A673 (cell line): Measurements from ENCODE around the gene EML3. TPM values are rescaled to one million over a fixed set of nuclear protein-coding genes. Genes with fewer than 3 reads are reported as not detected.
"Not testable (repeated sequence)": the region's sequence is repeated elsewhere in the genome, so short reads cannot be mapped to it uniquely, and the experiment has no call there.

Source experiments
- BruUV-seq: library from RNA; stranded (reverse); fragments of 400-500 nt; replicated peaks from 2 replicates; lab custom pipeline; 2021; lab: Mats Ljungman, UMichigan
- CTCF ChIA-PET: fragments of 300-600 bp; sonication (Branson Sonifier 250); formaldehyde crosslinking; loops from one replicate; lab custom pipeline; 2022; ENCODE audit warnings: antibody characterized with exemption; lab: Charles Lee
- POLR2A ChIA-PET: fragments of 300-600 bp; sonication (Branson Sonifier 250); formaldehyde crosslinking; loops from one replicate; lab custom pipeline; 2022; ENCODE audit warnings: antibody characterized with exemption; ENCODE audit not compliant: low non-redundant PET; lab: Charles Lee
- DNase-seq: peaks from one replicate; pipeline ENCODE4 v3.0.0-alpha.2; 2015; ENCODE audit warnings: low spot score
- H3K27ac ChIP-seq: fragments of 200-600 bp; sonication (generic); 2 replicates; pipeline ENCODE4 v1.5.1; 2016; ENCODE audit warnings: mixed run types, low read depth, mild to moderate bottlenecking, mixed read lengths, antibody characterized with exemption, low read length; ENCODE audit not compliant: poor library complexity, severe bottlenecking
- H3K27me3 ChIP-seq: fragments of 200-600 bp; sonication (generic); replicated peaks from 2 replicates; pipeline ENCODE4 v1.6.1; 2017; ENCODE audit warnings: mixed run types, low read depth, mild to moderate bottlenecking, mixed read lengths, antibody characterized with exemption, low read length; ENCODE audit not compliant: insufficient read depth, poor library complexity
- H3K36me3 ChIP-seq: fragments of 200-600 bp; sonication (generic); 2 replicates; pipeline ENCODE4 v1.6.1; 2016; ENCODE audit warnings: mixed run types, mild to moderate bottlenecking, mixed read lengths, antibody characterized with exemption, low read length; ENCODE audit not compliant: insufficient read depth, poor library complexity, severe bottlenecking
- H3K4me1 ChIP-seq: fragments of 200-600 bp; sonication (generic); 2 replicates; pipeline ENCODE4 v1.6.1; 2017; ENCODE audit warnings: mixed run types, mild to moderate bottlenecking, mixed read lengths, antibody characterized with exemption, low read length; ENCODE audit not compliant: insufficient read depth, poor library complexity, severe bottlenecking
- H3K4me3 ChIP-seq: fragments of 200-600 bp; sonication (generic); 2 replicates; pipeline ENCODE4 v1.5.1; 2016; ENCODE audit warnings: low read depth, mixed run types, mild to moderate bottlenecking, mixed read lengths, low read length; ENCODE audit not compliant: poor library complexity, severe bottlenecking
- H3K9me3 ChIP-seq: fragments of 200-600 bp; sonication (generic); 2 replicates; pipeline ENCODE4 v1.6.1; 2016; ENCODE audit warnings: mixed run types, low read depth, mild to moderate bottlenecking, mixed read lengths, antibody characterized with exemption, low read length; ENCODE audit not compliant: poor library complexity, severe bottlenecking
- EZH2 ChIP-seq: fragments of 200-600 bp; sonication (generic); IDR thresholded peaks from 2 replicates; pipeline ENCODE4 v1.6.1; 2017; ENCODE audit warnings: borderline replicate concordance, low read depth, mild to moderate bottlenecking, mixed read lengths, antibody characterized with exemption, low read length; ENCODE audit not compliant: poor library complexity, severe bottlenecking
- intact Hi-C: fragments of 100-400 bp; cut with micrococcal nuclease; formaldehyde crosslinking; loops from one replicate; pipeline ENCODE4 v1.10.0; 2022; ENCODE audit not compliant: unreplicated experiment
- total RNA-seq: library from RNA; stranded (reverse); gene quantifications from 2 replicates; pipeline ENCODE4 v1.2.3, GENCODE V29; 2021
- TF ChIP-seq, protein P1 (sequence below): fragments of 300-800, 200-600 bp; sonication (generic); conservative IDR thresholded peaks from 2 replicates; pipeline ENCODE4 v1.5.1; 2017; ENCODE audit warnings: low read depth, mild to moderate bottlenecking, antibody characterized with exemption, low read length, moderate library complexity, mixed read lengths

Gene EML3
- total RNA-seq, 1 experiment from 2014 or later: 21.3 TPM

DNA sequence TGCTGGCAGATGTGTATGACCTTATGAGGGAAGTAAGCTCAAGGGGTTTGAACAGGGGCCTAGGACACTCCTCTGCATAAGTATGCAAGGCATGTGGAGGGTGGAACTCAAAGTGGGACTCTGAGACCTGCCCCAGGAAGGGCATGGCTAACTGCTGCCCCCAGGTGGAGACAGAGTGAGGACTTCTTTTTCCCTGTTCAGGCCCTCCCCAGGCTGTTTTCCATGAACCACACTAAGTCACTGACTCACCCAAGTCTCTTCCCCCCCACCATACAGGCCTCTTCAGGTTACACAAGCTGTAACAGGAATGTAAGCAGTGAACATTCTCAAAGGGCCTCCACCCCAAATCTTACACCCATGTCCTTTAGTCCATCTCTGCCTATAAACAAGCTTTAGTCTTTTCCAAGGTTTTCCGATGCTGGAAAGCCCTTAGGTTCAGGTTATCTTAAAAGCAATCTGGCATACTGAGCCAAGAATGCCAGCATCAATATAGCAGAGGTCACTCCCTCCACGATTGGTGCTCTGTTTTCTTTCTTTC is 51.9 kb downstream of the EML3 start:
- TF ChIP-seq, protein P1, sequence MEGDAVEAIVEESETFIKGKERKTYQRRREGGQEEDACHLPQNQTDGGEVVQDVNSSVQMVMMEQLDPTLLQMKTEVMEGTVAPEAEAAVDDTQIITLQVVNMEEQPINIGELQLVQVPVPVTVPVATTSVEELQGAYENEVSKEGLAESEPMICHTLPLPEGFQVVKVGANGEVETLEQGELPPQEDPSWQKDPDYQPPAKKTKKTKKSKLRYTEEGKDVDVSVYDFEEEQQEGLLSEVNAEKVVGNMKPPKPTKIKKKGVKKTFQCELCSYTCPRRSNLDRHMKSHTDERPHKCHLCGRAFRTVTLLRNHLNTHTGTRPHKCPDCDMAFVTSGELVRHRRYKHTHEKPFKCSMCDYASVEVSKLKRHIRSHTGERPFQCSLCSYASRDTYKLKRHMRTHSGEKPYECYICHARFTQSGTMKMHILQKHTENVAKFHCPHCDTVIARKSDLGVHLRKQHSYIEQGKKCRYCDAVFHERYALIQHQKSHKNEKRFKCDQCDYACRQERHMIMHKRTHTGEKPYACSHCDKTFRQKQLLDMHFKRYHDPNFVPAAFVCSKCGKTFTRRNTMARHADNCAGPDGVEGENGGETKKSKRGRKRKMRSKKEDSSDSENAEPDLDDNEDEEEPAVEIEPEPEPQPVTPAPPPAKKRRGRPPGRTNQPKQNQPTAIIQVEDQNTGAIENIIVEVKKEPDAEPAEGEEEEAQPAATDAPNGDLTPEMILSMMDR: peak; percentile 84
- no peak for TF ChIP-seq EZH2
- no peaks in the 10 kb centered on the region for H3K27me3 ChIP-seq
- ChIA-PET CTCF (interaction anchor here (0.5 to 3.1 kb wide), 10 partner anchors 11 to 205 kb away, joined by 4 to 41 read pairs (median 8); partner anchors contain the start of genes AHNAK, EEF1G and TUT1), POLR2A (interaction anchor here (0.6 kb wide), 2 partner anchors 11 to 151 kb away, joined by 3 read pairs; no protein-coding TSS in a partner anchor)
- no TSS peak for BruUV-seq
- peak overlapping the region; percentile 24 for H3K27ac ChIP-seq
- H3K4me3 ChIP-seq: no peak overlapping the region
- intact Hi-C loops: loop anchor here (2.0 to 5.0 kb wide), 2 partner anchors 138 to 166 kb away; no protein-coding TSS in a partner anchor
- no peaks in the 10 kb centered on the region for H3K9me3 ChIP-seq
- DNase-seq: peak; percentile 96
- peaks cover 84% of the 10 kb centered on the region for H3K36me3 ChIP-seq
- H3K4me1 ChIP-seq: peaks cover 48% of the 10 kb centered on the region

DNA sequence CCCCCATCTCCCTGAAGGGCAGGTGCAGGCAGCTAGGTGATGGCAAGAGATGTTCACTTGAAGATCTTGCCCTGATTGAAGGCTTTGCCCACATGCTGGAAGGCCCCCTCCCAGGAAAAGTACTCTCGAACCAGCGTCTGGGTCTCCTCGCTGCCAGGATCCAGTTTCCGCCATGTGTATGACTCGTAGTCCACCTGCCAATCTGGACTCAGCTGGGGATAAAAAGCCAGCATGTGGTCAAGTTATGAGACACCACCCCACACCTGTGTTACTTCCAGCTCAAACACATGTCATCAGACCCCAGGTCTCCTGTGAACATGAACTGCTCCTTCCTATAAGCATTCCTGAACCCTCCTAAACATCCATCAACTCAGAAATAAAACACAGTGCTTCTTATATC is 52.9 kb downstream of the EML3 start:
- H3K27me3 ChIP-seq, H3K9me3 ChIP-seq, DNase-seq, H3K4me3 ChIP-seq: not testable (repeated sequence)
- peak overlapping the region; percentile 79 for H3K27ac ChIP-seq
- peaks cover 57% of the 10 kb centered on the region for H3K4me1 ChIP-seq
- H3K36me3 ChIP-seq: peaks cover 75% of the 10 kb centered on the region
- intact Hi-C loops: loop anchor here (2.0 to 5.0 kb wide), 2 partner anchors 137 to 165 kb away; no protein-coding TSS in a partner anchor
- ChIA-PET CTCF (interaction anchor here (1.2 to 3.1 kb wide), 5 partner anchors 13 to 165 kb away, joined by 4 to 41 read pairs (median 10); partner anchors contain the start of genes AHNAK and EEF1G), POLR2A (interaction anchor here (0.6 kb wide), 2 partner anchors 74 to 105 kb away, joined by 5 to 10 read pairs; partner anchors contain the start of genes C11orf98 and CSKMT)
- TSS peak; percentile 100 for BruUV-seq

DNA sequence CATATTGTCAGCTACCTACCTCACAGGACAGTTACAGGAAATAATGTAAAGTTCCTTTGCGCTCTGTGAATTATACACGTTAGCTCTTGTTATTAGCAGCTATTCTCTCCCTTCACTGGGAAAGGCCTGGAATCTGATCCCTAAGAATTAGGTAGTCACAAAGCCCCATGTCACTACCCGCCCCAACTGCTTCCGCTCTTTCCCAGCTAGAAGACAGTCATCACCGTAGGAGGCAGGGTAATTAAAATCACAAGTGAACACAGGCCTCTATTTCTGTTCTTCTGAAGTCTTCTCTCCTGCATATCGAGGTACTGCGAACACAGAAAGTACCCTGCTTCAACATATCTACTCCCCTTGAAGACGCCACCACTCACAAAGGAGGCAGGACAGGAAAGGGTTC is 53.4 kb downstream of the EML3 start:
- Histone ChIP-seq H3K9me3 (no peaks in the 10 kb centered on the region), H3K36me3 (peaks cover 75% of the 10 kb centered on the region), H3K27ac (peak overlapping the region; percentile 79), H3K4me1 (peaks cover 61% of the 10 kb centered on the region), H3K4me3 (no peak overlapping the region), H3K27me3 (no peaks in the 10 kb centered on the region)
- CTCF ChIA-PET: interaction anchor here (0.7 to 3.1 kb wide), 6 partner anchors 13 to 164 kb away, joined by 3 to 41 read pairs (median 8); partner anchors contain the start of genes AHNAK and EEF1G
- peak; percentile 93 for DNase-seq
- TF ChIP-seq EZH2: no peak
- TF ChIP-seq, protein P1: no peak
- POLR2A ChIA-PET: interaction anchor here (0.6 to 0.7 kb wide), 4 partner anchors 33 to 134 kb away, joined by 3 to 10 read pairs (median 5); partner anchors contain the start of genes C11orf98, CSKMT and TUT1
- BruUV-seq: no TSS peak
- intact Hi-C loops: no loop called here
